SU-DHL-6 (cell line): Measurements from ENCODE around the gene EVPL.

Experiments used
- H2AFZ ChIP-seq: fragments of 200-600 bp; sonication (generic); 2 replicates; pipeline ENCODE4 v1.6.1; 2014; ENCODE audit warnings: low read depth, mild to moderate bottlenecking, moderate library complexity, mixed read lengths, antibody characterized with exemption, low read length; ENCODE audit not compliant: severe bottlenecking
- H3F3A ChIP-seq: fragments of 200-600 bp; shearing (Covaris generic); 2 replicates; pipeline ENCODE4 v1.6.0; 2016; ENCODE audit warnings: antibody characterized with exemption, mild to moderate bottlenecking; ENCODE audit not compliant: insufficient read depth
- H3K27ac ChIP-seq: fragments of 200-600 bp; sonication (generic); 2 replicates; pipeline ENCODE4 v1.5.1; 2016; ENCODE audit warnings: low read depth, mild to moderate bottlenecking, low read length, moderate library complexity, mixed read lengths
- H3K27me3 ChIP-seq: fragments of 200-600 bp; sonication (generic), shearing (Covaris generic); 2 replicates; pipeline ENCODE4 v1.6.0; 2014; ENCODE audit warnings: mild to moderate bottlenecking, low read length
- H3K36me3 ChIP-seq: fragments of 200-600 bp; sonication (generic); 2 replicates; pipeline ENCODE4 v1.6.1; 2014; ENCODE audit warnings: mild to moderate bottlenecking, low read length, mixed read lengths
- H3K4me2 ChIP-seq: fragments of 300-600, 200-600 bp; shearing (Covaris generic), sonication (generic); 2 replicates; pipeline ENCODE4 v1.6.0; 2014; ENCODE audit warnings: low read length, low read depth, mild to moderate bottlenecking; ENCODE audit not compliant: poor library complexity, severe bottlenecking
- H3K4me3 ChIP-seq: fragments of 200-600 bp; sonication (generic); 2 replicates; pipeline ENCODE4 v1.5.1; 2014; ENCODE audit warnings: antibody characterized with exemption, low read length, mild to moderate bottlenecking, mixed read lengths; ENCODE audit not compliant: insufficient read depth, poor library complexity, severe bottlenecking
- H3K79me2 ChIP-seq: fragments of 200-600 bp; sonication (generic); 2 replicates; pipeline ENCODE4 v1.6.1; 2014; ENCODE audit warnings: mild to moderate bottlenecking, low read length, moderate library complexity; ENCODE audit not compliant: insufficient read depth
- H3K9ac ChIP-seq: fragments of 200-600 bp; sonication (generic); 2 replicates; pipeline ENCODE4 v1.7.0; 2014; ENCODE audit warnings: mild to moderate bottlenecking, low read length
- H3K9me2 ChIP-seq: fragments of 200-600 bp; sonication (generic); replicated peaks from 2 replicates; pipeline ENCODE4 v1.6.1; 2014; ENCODE audit warnings: low read length; ENCODE audit not compliant: insufficient read depth
- H3K9me3 ChIP-seq: fragments of 200-600 bp; sonication (generic); 2 replicates; pipeline ENCODE4 v1.6.1; 2014; ENCODE audit warnings: low read length, mixed read lengths; ENCODE audit not compliant: insufficient read depth
- H4K20me1 ChIP-seq: fragments of 200-600 bp; sonication (generic); 2 replicates; pipeline ENCODE4 v1.6.1; 2014; ENCODE audit warnings: low read depth, mild to moderate bottlenecking, antibody characterized with exemption, low read length, moderate library complexity, mixed read lengths
- EZH2phosphoT487 ChIP-seq: fragments of 200-600 bp; sonication (generic), shearing (Covaris generic); conservative IDR thresholded peaks from 2 replicates; pipeline ENCODE4 v1.6.1; 2018; ENCODE audit warnings: mild to moderate bottlenecking, antibody characterized with exemption, low read length, moderate library complexity, mixed read lengths
- TF ChIP-seq, protein P1 (sequence below): fragments of 200-600 bp; sonication (generic); IDR thresholded peaks from one replicate; pipeline ENCODE4 v1.5.1; 2017; ENCODE audit warnings: antibody characterized with exemption, mild to moderate bottlenecking, low read length, moderate library complexity; ENCODE audit not compliant: insufficient read depth, poor library complexity, severe bottlenecking

The EVPL gene

DNA sequence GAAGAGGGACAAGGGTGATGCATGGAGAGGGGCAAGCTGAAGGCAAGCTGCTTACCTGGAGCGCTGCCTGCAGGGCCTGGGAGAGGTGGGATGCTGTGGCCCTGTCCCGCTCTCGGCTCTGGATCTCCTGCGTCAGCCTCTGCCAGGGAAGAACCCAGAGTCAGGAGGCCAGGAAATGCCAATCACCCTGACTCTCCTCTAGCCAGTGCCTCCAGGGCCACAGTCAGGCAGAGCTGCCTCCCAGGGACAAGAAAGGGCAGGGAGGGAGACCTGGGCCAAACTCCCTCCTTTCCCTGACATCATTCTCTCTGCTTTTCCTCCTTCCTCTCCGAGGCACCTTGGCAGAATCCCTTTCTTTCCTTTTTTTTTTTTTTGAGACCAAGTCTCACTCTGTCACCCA lies 15.2 kb downstream of the EVPL start:
- H2AFZ ChIP-seq, result no peak overlapping the region
- H3K4me2 ChIP-seq, result no peak overlapping the region
- no peaks in the 10 kb centered on the region for H4K20me1 ChIP-seq
- H3K27ac ChIP-seq, result no peak overlapping the region
- no peaks in the 10 kb centered on the region for H3K36me3 ChIP-seq
- TF ChIP-seq, protein P1, sequence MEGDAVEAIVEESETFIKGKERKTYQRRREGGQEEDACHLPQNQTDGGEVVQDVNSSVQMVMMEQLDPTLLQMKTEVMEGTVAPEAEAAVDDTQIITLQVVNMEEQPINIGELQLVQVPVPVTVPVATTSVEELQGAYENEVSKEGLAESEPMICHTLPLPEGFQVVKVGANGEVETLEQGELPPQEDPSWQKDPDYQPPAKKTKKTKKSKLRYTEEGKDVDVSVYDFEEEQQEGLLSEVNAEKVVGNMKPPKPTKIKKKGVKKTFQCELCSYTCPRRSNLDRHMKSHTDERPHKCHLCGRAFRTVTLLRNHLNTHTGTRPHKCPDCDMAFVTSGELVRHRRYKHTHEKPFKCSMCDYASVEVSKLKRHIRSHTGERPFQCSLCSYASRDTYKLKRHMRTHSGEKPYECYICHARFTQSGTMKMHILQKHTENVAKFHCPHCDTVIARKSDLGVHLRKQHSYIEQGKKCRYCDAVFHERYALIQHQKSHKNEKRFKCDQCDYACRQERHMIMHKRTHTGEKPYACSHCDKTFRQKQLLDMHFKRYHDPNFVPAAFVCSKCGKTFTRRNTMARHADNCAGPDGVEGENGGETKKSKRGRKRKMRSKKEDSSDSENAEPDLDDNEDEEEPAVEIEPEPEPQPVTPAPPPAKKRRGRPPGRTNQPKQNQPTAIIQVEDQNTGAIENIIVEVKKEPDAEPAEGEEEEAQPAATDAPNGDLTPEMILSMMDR, result no peak
- TF ChIP-seq EZH2phosphoT487, result no peak
- H3K4me3 ChIP-seq, result no peak overlapping the region
- no peaks in the 10 kb centered on the region for H3K9me2 ChIP-seq
- H3K9me3 ChIP-seq, result no peaks in the 10 kb centered on the region
- no peak overlapping the region for H3K9ac ChIP-seq
- H3K27me3 ChIP-seq, result no peaks in the 10 kb centered on the region
- no peaks in the 10 kb centered on the region for H3K79me2 ChIP-seq
- no peaks in the 10 kb centered on the region for H3F3A ChIP-seq

DNA sequence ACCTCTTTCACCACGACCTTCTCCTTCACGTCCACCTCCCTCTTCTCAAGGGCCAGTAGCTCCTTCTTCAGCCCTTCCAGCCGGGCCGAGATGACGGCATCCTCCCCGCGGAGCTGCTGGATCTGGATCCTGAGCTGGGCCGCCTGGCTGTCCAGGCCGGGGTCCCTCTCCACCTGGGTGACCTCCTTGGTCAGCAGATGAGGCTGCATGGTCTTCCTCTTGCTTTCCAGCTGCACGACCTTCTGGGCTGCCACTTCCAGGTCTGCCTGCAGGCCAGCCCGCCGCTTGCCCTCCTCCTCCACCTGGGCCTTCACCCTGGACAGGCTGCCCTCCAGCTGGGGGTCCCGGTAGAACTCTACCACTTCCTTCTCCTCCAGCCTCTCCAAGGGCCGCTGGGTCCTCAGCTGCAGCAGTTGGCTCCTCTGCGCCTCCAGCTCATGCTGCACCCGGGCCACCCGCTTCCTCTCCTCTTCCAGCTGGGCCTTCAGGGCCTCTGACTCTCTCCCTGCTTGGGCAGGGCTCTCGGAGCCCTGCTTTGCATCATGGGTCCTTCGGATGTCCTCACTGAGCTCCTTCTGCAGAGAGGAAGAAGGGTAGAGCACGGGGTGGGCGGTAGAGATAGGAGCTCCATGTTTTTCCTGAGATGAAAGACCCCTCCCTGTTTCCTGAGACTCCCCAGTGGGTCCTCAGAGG lies 17.0 kb downstream of the EVPL start:
- TF ChIP-seq EZH2phosphoT487, result no peak
- TF ChIP-seq, protein P1, result no peak
- no peaks in the 10 kb centered on the region for H3K79me2 ChIP-seq
- no peak overlapping the region for H3K4me2 ChIP-seq
- no peak overlapping the region for H2AFZ ChIP-seq
- H3K27ac ChIP-seq, result no peak overlapping the region
- no peaks in the 10 kb centered on the region for H3K9me3 ChIP-seq
- H3K27me3 ChIP-seq, result no peaks in the 10 kb centered on the region
- no peak overlapping the region for H3K9ac ChIP-seq
- H3K36me3 ChIP-seq, result no peaks in the 10 kb centered on the region
- H3F3A ChIP-seq, result no peaks in the 10 kb centered on the region
- H3K9me2 ChIP-seq, result no peaks in the 10 kb centered on the region
- H4K20me1 ChIP-seq, result no peaks in the 10 kb centered on the region
- no peak overlapping the region for H3K4me3 ChIP-seq

DNA sequence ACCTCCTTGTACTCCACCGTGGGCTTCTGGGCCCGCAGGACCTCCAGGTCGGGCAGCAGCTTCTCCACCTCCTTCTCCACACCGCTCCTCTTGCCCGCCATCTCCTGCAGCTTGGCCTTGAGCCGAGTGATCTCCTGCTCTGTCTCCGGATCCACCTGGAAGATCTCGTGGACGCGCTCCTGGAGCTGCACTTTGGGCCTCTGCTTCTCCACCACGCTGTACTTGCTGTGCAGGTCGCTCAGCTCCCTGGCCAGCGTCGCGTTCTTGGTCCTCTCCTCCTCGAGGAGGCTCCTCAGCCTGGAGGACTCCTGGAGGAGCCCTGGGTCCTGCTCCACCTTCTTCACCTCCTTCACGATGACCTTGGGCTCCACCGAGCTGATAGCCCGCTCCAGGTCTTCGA lies 17.7 kb downstream of the EVPL start:
- H3K9me3 ChIP-seq, result no peaks in the 10 kb centered on the region
- no peak overlapping the region for H2AFZ ChIP-seq
- H3K9ac ChIP-seq, result no peak overlapping the region
- no peak overlapping the region for H3K27ac ChIP-seq
- H3K27me3 ChIP-seq, result no peaks in the 10 kb centered on the region
- H4K20me1 ChIP-seq, result no peaks in the 10 kb centered on the region
- H3K4me2 ChIP-seq, result no peak overlapping the region
- no peaks in the 10 kb centered on the region for H3F3A ChIP-seq
- TF ChIP-seq, protein P1, result no peak
- no peak for TF ChIP-seq EZH2phosphoT487
- H3K79me2 ChIP-seq, result no peaks in the 10 kb centered on the region
- H3K36me3 ChIP-seq, result no peaks in the 10 kb centered on the region
- no peaks in the 10 kb centered on the region for H3K9me2 ChIP-seq
- H3K4me3 ChIP-seq, result no peak overlapping the region
